Neutrophil (primary cell): Measurements from ENCODE around the gene SPATS2L.

Experiments used
- H3K27ac ChIP-seq: fragments of 200-600 bp; sonication (generic); 2 replicates; pipeline ENCODE4 v1.5.1; 2016; ENCODE audit warnings: mild to moderate bottlenecking, moderate library complexity
- H3K27me3 ChIP-seq: fragments of 200-600 bp; sonication (generic); 2 replicates; pipeline ENCODE4 v1.6.0; 2016; ENCODE audit warnings: mild to moderate bottlenecking
- H3K36me3 ChIP-seq: fragments of 200-600 bp; sonication (generic); 2 replicates; pipeline ENCODE4 v1.5.1; 2017
- H3K4me1 ChIP-seq, 2 experiments: fragments of 200-600 bp in 1 of 2; sonication (generic) in 1 of 2; 1 replicate in 1 of 2; 2 replicates in 1 of 2; pipeline versions ENCODE4 v1.5.1 to v1.6.1; 2013 to 2016; ENCODE audit warnings: low read depth in 1 of 2, low read length in 1 of 2, mild to moderate bottlenecking in 1 of 2, moderate library complexity in 1 of 2; ENCODE audit not compliant: control insufficient read depth in 1 of 2, insufficient read depth in 1 of 2
- H3K4me3 ChIP-seq, 2 experiments: fragments of 200-600 bp in 1 of 2; sonication (generic) in 1 of 2; 1 replicate in 1 of 2; 2 replicates in 1 of 2; pipeline ENCODE4 v1.5.1; 2013 to 2016; ENCODE audit warnings: low read depth in 1 of 2, low read length in 1 of 2, mild to moderate bottlenecking in 1 of 2, moderate library complexity in 1 of 2
- H3K9me3 ChIP-seq: fragments of 200-600 bp; sonication (generic); 2 replicates; pipeline ENCODE4 v1.5.1; 2016
- TF ChIP-seq, protein P1 (sequence below): fragments of 200-600 bp; sonication (generic); IDR thresholded peaks from 2 replicates; pipeline ENCODE4 v1.5.1; 2016; ENCODE audit warnings: antibody characterized with exemption

Gene SPATS2L

DNA sequence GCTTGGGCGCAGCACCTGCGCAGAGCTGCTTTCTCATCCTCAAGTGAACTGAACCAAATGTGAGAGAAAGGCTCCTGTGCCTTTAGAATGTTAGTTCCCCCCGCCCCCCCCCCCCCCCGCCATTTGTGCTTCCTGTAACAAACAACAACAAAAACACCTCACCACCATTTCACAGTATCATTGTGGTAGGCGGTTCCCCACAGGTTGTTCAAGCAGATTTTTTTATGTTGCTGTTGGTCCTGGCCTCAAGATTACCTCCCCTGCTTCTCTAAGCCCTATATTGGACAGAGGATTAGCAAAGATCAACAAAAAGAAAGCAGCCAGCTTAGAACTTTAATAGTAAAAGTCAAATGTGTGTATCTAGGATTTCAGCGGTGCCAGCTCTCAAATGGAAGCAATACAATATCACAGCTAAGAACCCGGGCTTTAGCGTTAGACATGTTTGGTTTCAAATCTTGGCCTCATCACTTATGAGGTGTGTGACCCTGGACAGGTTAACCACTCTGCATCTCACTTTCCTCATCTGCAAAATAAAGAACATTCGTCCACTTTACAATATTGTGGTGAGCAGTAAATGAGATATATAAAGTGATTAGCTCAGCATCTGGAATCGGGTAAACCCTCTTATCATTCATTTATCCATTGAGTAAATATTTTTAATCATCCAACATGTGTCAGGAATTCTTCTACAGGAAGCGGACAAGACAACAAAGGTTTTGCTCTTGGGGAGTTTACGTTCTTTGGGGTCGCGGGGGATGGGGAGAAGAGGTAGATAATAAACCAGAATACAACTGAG lies 118.7 kb downstream of the SPATS2L start:
- no peak overlapping the region for H3K27ac ChIP-seq
- no peaks in the 10 kb centered on the region for H3K4me1 ChIP-seq
- H3K4me3 ChIP-seq = no peak overlapping the region
- H3K27me3 ChIP-seq = no peaks in the 10 kb centered on the region
- no peaks in the 10 kb centered on the region for H3K9me3 ChIP-seq
- H3K36me3 ChIP-seq = no peaks in the 10 kb centered on the region
- TF ChIP-seq, protein P1, sequence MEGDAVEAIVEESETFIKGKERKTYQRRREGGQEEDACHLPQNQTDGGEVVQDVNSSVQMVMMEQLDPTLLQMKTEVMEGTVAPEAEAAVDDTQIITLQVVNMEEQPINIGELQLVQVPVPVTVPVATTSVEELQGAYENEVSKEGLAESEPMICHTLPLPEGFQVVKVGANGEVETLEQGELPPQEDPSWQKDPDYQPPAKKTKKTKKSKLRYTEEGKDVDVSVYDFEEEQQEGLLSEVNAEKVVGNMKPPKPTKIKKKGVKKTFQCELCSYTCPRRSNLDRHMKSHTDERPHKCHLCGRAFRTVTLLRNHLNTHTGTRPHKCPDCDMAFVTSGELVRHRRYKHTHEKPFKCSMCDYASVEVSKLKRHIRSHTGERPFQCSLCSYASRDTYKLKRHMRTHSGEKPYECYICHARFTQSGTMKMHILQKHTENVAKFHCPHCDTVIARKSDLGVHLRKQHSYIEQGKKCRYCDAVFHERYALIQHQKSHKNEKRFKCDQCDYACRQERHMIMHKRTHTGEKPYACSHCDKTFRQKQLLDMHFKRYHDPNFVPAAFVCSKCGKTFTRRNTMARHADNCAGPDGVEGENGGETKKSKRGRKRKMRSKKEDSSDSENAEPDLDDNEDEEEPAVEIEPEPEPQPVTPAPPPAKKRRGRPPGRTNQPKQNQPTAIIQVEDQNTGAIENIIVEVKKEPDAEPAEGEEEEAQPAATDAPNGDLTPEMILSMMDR = no peak

DNA sequence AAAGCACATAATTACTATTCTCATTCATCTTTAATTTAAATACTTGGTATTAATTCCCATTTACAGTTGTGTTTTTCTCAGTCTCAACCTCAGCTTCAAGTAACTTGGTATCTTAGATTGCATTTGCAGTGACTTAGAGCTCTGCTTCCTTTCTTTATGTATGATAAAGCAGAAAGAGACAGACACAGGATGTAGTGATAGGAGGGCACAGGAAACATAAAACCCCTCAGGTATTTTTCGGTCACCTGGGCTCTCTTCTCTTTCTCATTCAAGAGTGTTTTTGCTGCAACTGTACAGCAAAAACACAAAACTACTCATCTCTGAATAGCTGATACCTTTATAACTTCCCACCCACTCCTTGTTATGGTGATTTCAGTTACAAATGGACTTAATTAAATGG lies 120.3 kb downstream of the SPATS2L start:
- TF ChIP-seq, protein P1 = no peak
- no peak overlapping the region for H3K4me3 ChIP-seq
- no peaks in the 10 kb centered on the region for H3K4me1 ChIP-seq
- no peaks in the 10 kb centered on the region for H3K9me3 ChIP-seq
- H3K27me3 ChIP-seq = no peaks in the 10 kb centered on the region
- H3K36me3 ChIP-seq = no peaks in the 10 kb centered on the region
- no peak overlapping the region for H3K27ac ChIP-seq

DNA sequence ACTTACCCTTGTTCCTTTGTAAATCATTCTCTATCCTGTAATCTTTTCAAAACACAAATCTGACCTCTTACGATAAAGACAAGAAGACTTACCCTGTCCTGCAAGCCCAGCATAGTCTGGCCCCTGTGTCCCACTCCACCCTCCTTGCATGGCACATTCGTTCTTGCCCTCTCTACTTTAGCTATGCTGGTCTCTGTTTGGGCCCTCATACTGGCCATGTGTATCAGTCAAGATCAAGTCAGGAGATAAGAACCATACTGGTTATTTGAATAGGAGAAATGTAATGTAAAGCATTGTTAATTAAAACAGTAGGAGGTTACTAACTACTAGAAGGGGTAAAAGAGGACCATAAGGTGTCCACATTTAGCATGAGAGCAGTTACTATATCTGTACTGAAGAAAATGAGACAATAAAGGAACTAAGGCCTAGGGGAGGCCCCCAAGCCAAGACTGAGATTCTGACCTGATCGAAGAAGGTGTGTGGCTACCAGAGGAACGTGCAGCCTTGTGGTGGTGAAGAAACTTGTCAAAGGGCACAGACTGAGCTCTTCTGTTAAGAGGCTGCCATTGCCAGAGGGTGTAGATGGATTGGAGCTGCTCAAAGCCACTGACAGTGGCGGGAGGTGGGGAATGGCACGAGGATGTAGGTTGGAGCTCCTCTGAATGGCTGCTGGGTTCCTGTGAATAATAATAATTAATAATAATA lies 122.6 kb downstream of the SPATS2L start:
- Histone ChIP-seq H3K4me1 (no peaks in the 10 kb centered on the region), H3K27me3 (no peaks in the 10 kb centered on the region), H3K4me3 (no peak overlapping the region), H3K9me3 (no peaks in the 10 kb centered on the region), H3K27ac (no peak overlapping the region), H3K36me3 (no peaks in the 10 kb centered on the region)
- TF ChIP-seq, protein P1 = no peak

DNA sequence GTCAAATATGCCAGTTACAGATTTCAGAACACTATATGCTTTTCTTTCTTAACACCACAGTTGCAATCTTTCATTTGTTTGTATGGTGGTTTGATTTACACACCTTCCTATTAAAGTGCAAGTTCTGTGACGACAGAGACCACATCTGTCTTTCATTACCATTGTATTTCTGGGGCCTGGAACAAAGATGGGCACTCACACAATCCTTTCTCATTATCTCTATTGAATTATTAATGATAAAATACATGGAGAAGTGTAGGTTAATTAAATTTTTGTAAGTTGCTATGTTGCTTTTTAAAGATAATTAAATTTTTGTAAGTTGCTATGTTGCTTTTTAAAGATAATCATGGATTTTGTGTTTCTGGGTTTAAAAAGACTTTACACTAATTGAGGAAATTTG lies 123.5 kb downstream of the SPATS2L start:
- H3K4me3 ChIP-seq = no peak overlapping the region
- TF ChIP-seq, protein P1 = no peak
- H3K27me3 ChIP-seq = no peaks in the 10 kb centered on the region
- no peaks in the 10 kb centered on the region for H3K9me3 ChIP-seq
- H3K27ac ChIP-seq = no peak overlapping the region
- H3K4me1 ChIP-seq = no peaks in the 10 kb centered on the region
- H3K36me3 ChIP-seq = no peaks in the 10 kb centered on the region

DNA sequence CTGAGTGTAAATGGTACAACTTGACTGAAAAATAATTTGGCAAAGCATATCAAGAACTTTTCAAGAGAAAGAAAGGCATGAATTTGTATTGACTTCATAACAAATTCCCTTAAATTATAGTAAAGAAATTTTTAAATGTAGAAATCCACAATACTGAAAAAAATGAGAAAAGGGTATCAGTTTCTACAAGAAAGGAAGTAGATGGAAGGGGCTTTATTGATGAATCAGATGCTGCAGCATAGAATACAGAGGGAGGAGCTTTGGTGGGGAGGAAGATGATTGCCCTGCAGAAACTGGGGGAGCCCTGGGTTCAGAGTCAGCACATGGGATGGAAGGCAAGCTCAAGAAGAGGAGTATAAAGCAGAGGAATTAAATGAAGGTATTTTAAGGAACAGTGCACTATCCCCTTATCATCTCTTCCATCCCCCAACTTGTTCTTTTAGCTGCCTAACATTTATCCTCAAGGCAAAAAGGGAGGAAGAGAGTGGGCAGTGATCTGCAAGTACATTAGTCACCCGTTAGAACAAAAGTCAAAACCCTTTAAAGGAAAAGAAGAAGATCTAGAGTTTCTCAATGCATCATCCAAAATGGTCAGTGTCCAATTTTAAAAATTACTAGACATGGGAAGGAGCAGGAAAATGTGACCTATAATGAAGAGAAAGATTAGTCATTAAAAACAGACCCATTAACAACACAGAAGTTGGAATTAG lies 125.7 kb downstream of the SPATS2L start:
- no peaks in the 10 kb centered on the region for H3K9me3 ChIP-seq
- TF ChIP-seq, protein P1 = no peak
- H3K36me3 ChIP-seq = no peaks in the 10 kb centered on the region
- no peaks in the 10 kb centered on the region for H3K27me3 ChIP-seq
- no peaks in the 10 kb centered on the region for H3K4me1 ChIP-seq
- no peak overlapping the region for H3K27ac ChIP-seq
- H3K4me3 ChIP-seq = no peak overlapping the region
